Glomerular visceral epithelial cell (primary cell): Measurements from ENCODE around the gene DHFR2.
A peak's percentile ranks its signal among the peaks of the same experiment; 100 is the strongest.
"Not testable (repeated sequence)": the region's sequence is repeated elsewhere in the genome, so short reads cannot be mapped to it uniquely, and the experiment has no call there.

Source experiments
- DNase-seq: peaks from one replicate; pipeline ENCODE4 v3.0.0-alpha.2; 2016; ENCODE audit errors: extremely low spot score

Gene DHFR2

DNA sequence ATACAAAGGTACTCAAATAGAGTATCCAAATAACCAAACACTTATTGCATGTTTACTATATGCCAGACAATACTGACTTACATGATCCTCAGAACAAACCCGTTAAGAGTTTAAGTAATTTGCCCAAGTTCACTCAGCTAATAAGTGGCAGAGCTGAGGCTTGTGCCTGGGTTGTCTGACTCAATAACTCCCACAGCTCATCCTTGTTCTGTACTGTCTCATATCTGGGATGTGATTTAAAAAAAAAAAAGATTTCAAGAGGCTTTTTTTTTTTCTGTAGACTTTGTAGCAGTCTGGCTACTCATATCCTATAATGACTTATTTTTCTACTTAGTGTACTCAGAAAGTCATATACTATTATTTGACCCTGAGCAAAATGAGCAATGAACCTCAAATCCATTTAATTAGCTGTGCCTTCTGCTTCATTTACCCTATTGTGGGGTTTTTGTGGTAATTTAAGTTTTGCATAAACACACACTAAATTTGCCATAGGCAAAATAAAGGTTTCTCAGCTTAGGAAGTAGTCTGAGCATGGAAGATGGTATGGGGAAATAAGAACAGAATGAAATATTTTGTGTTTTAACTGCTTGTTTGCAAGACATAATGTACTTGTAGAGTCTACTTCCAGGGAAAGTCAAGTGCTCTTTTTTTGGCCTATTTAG is 3.2 kb upstream of the DHFR2 start:
- no peak for DNase-seq

DNA sequence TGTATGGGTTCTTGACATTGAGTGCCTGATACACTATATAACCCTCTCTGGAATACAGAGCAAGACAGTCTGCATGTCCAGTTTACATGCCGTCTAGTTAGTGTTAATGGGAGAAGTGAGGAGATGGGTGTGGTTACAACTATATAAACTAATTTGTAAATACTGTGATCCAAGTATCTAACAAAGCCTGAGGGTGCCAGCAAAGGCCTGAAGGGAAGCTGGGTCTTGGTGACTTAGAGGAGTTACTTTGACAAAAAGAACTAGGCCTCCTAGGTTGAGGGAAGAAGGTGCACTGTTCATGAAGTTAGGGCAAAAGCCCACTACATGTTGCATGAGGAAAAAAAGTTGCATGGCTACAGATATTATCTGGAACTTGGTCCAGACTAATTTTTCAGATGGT is 2.4 kb upstream of the DHFR2 start:
- no peak for DNase-seq

DNA sequence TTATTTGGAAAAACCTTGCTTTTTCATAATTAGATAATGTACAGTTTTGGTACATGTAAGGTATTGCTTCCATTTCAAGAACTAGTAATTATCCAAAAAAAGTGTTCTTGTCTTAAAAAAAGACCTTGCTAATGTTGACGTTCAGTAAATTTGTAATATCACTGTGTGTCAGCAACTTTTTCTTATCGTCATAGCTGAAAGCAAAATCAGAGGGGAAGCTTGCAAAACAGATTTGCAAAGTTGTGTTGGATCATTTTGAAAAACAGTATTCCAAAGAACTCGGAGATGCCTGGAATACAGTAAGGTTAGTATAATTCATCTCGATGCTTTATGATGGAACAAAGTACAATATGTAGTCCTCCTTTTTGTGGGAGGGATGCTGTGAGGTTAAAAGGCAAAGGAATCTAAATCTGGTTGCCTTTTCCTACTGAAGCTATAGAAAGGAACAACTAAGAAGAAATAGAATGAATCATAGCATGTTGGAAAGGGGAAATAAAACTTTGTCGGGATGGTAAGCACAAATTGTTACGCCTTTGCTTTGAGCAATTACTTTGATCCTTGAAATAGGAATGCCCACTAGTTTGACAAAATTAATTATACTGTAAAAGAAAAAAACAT is 1.6 kb upstream of the DHFR2 start:
- no peak for DNase-seq

DNA sequence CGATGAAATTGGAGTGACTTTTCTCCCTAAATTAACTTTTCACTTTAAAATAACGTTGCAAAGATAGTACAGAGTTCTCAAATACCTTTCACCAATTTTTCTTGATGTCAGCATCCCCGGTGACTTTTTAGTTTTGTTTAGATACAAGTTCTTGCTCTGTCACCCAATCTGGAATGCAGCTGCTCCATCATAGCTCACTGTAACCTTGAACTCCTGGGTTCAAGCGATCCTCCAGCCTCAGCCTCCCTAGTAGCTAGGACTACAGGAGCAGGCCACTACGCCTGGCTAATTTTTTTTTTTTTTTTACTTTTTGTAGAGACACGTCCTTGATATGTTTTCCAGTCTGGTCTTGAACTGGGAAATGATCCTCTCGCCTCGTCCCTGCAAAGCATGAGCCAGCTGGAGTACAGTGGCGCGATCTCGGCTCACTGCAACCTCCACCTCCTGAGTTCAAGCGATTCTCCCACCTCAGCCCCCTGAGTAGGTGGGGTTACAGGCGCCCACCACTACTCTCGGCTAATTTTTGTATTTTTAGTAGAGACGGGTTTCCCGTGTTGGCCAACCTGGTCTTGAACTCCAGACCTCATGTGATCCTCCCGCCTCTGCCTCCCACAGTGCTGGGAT is 892 bp upstream of the DHFR2 start:
- DNase-seq: no peak

DNA sequence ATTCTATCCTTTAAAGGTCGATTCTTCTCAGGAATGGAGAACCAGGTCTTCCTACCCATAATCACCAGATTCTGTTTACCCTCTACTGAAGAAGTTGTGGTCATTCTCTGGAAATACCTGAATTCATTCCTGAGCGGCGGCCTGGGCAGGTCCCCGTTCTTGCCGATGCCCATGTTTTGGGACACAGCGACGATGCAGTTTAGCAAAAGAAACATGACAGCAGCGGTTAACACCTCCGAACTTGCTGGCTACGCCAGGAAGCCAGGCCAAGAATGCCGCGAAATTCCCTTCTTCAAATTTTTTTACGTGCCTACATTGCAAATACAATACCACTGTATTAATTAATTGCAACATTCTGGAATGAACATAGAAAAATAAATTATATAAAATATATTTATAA is 1.4 kb downstream of the DHFR2 start:
- no peak for DNase-seq

DNA sequence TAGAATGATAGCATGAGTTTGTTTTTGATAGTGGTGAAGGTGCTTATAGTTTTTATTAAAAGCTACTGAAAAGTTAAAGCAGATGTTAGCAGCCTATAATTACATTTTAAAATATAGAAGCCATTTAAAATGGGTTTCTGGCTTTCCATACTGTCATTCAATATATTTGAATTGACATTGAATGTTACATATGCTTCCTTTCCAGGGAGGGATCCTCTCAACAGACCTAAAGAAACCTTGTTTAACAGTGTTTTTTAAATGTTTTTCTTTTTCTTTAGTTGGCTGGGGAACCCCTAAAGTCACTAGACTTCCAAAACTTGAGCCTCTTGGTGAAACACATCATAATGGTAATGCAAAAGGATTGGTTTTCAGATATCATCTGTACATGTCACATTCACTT is 12.2 kb downstream of the DHFR2 start:
- DNase-seq: no peak

DNA sequence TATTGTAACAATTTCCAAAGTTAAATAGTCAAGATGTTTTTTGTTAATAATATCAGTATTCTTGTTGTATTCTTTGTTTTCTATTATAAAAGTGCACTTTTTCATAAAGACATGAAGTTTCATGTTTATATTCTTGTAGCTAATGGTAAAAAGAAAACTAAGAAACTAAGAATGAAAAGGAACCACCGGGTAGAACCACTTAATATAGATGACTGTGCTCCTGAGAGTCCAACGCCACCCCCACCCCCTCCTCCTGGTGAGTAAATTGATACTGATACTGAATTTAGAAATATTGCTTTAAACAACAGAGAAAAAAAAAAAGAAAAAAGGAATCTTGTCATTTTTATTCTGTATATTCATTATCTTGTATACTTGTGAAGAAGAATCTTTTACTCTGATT is 13.4 kb downstream of the DHFR2 start:
- no peak for DNase-seq

DNA sequence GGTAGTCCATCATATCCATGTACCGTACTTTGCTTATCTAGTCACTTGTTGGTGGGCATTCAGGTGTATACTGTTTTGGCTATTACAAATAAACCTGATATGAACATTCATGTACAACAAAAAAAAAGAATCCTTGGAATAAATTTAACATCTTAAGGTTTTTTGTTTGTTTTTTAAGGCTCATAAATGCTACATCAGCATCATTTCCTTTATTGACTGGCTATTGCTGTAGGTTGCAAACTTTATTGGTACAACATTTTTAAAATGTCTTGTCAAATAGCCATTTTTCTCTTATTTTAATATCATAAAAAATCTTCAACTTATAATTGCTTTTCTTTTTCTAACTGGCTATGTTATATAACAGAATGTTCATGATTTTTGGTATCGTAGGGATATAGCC is 16.2 kb downstream of the DHFR2 start:
- DNase-seq: no peak

DNA sequence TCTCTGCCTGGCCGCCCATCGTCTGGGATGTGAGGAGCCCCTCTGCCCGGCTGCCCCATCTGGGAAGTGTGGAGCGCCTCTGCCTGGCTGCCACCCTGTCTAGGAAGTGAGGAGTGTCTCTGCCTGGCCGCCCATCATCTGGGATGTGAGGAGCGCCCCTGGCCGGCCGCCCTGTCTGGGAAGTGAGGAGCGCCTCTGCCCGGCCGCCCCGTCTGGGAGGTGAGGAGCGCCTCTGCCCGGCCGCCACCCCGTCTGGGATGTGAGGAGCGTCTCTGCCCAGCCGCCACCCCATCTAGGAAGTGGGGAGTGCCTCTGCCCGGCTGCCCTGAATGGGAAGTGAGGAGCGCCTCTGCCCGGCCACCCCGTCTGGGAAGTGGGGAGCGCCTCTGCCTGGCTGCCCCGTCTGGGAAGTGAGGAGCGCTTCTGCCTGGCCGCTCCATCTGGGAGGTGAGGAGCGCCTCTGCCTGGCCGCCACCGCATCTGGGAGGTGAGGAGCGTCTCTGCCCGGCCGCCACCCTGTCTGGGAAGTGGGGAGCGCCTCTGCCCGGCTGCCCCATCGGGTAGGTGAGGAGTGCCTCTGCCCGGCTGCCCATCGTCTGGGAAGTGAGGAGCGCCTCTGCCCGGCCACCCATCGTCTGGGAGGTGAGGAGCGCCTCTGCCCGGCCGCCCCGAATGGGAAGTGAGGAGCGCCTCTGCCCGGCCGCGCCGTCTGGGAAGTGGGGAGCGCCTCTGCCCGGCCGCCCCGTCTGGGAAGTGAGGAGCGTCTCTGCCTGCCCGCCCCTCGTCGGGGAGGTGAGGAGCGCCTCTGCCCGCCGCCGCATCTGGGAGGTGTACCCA is 18.4 kb downstream of the DHFR2 start:
- not testable (repeated sequence) for DNase-seq

DNA sequence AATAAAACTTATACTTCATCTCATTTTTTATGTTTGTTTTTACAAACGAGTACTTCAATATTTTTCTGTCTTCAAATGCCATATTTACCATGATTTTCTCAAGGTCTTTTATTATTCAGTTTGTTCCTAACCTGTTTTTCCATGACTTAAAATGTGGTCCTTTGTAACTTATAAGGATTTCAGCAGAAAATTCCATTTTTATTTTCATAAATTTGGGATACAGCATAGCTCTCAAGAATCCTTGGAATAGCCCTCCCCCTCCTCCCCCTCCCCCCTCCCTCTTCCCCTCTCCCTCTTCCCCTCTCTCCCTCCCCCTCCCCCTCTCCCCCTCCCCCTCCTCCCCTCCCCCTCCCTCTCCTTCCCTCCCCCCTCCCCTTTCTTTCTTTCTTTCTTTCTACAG is 19.4 kb downstream of the DHFR2 start:
- no peak for DNase-seq

DNA sequence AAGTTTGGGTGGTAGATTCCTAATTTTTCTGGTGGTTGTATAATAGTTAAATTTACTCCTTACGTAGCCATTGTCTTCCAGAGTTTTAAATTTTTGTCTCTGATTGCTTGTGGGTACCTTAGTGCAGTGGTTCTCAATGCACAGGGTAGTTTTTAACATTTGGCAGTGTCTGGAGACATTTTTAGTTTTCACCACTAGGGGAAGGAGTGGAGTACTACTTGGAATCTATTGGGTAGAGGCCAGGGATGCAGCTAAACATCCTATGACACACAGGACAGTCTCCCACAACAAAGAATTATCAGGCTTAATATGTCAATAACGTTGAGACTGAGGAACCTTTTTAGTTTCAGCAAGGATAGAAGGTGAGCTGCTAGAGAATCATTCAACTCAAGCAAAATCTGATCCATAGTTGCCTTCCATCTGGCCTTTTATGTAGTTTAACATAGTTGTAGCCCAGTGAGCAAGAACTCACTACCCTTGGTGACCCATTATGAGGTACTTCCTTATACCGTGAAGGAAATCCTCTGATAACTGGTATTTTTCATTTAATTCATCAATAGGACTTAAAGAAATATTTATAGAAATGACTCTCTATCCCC is 25.7 kb downstream of the DHFR2 start:
- peak; percentile 16 for DNase-seq

DNA sequence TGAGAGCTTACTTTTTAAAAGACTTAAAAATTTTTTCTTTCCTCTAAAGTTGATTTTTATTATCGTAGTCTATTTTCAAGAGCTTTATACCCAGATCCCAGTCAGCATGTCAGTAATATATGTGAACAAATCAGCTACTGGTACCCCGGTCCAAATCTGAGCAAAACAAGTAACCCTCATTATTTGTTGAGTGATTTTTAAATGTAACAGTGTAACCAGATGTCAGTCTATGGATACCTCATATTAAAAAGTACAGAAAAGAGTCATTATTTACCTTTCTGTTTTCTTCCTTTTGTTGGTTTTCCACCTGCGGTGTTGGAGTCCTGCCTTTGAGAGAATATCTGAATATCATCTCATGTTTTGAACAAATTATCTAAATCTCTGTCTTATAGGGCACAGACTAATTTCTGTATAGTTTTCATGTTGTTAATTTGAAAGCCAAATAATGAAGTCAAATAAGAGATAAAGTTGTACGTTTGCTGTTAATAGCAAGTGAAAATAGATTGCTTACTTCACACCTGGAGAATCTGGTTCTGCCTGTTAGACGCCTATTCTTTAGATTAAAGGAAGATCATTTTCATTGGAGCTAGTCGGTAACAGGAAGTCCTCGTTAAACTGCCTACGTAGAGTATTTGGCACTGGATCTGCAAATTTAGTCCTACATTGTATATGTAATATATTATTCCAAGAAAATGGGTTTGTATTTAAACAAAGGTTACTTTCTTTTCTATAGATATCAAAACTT is 34.5 kb downstream of the DHFR2 start, which contains the start of gene STX19:
Gene STX19, minus strand, starts transcription at position 505 of the 745 bp plus-strand sequence. CDS start 13,328 bp downstream, outside the sequence.
- DNase-seq: no peak

DNA sequence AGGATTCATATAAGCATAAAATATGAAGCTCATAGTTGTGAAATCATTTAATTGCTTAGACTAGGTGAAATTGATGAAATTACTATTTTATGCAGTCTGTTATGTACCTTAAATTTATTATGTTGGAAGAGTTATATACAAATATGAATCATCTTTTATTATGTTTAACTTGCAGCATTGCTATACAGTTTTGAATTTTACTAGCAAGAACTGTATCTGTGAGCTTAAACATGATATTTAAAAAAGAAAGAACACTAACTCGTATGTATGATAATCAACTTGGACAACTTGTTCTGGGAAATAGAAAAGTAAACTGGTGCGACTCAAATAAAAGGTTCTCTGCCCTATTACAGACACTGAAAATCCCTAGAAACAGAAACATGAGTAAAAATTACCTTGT is 36.1 kb downstream of the DHFR2 start:
- DNase-seq: no peak

DNA sequence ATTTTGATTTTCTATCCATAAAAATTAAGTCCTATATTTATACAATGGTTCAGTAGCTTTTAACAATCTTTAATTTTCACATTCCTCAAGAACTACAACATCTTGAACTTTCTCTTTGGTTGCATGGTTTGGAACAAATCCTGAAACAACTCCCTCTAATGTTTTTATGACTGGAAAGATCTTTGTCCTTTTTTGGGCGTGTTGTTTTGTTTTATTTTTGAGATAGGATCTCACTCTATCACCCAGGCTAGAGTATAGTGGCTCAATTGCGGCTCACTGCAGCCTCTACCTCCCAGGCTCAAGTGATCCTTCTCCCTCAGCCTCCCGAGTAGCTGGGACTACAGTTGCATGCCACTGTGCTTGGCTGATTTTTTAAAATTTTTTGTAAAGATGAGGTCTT is 38.3 kb downstream of the DHFR2 start:
- DNase-seq: no peak

DNA sequence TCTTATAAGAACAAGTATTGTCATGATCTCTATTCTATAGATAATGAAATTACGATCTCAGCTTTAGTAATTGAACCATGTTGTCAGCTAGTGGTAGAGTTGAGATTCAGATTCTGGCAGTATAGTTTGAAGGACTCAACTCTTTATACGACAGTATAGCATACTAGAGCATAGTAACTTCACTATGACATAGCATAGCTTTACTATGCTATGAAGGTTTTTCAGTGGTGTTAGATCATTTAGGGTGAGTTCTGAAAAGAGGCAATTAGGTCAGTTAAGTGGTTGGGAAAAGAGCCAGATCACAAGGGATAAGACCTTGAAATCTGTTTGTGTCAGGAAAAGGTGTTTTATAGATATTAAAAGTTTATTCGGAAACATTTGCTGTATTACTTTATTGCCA is 42.4 kb downstream of the DHFR2 start:
- no peak for DNase-seq

DNA sequence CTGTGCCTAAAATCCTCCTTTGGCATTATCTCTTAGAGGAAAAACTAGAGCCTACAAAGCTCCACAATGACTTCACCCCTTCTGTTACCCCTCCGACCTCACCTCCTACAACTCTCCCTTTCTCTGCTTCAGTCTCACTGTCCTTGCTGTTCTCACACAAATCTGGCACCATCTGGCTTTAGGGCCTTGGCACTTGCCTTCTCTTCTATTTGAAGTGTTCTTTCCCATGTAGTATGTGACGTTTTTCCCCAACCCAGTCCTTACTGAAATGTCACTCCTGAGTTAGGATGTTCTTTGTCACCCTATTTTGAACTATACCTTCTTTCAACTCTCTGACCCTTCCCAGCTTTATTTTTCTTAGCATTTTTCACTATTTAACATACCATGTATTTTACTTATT is 43.1 kb downstream of the DHFR2 start:
- no peak for DNase-seq

DNA sequence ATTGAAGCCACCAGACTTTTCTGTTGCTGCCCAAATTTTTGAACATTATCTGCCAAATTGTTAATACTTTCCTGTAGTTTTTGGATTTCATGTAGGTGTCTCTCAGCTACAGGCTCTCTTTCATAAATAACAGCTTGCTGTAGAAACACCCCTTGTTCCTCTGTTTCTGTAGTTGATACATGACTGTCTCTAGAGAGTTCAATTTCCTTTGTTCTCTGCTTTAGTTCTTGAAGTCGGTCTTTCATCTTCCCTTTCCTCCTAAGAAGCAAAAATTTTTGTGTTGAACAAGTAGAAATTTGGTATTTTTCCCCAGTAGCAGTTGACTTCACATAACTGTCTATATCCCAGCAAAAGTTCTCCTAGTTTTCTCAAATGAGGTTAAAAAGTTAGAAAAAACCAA is 47.7 kb downstream of the DHFR2 start:
- no peak for DNase-seq

DNA sequence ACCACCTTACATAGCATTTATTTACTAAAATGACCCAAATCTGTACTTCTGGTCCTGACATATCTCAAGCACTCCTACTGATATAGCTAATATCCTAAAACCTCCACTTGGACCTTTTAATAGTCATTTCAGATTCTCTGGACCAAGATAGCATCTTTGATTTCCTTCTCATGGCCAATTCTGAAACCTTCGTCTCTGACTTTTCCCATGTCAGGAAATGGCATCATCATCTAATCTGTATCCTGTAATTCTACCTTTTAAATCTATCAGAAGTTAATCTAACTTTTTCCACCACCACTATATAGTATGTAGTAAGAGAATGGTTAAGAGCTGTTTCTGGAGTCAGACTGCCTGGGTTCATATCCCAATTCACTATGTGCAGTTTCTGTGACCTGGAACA is 50.5 kb downstream of the DHFR2 start:
- DNase-seq: no peak

DNA sequence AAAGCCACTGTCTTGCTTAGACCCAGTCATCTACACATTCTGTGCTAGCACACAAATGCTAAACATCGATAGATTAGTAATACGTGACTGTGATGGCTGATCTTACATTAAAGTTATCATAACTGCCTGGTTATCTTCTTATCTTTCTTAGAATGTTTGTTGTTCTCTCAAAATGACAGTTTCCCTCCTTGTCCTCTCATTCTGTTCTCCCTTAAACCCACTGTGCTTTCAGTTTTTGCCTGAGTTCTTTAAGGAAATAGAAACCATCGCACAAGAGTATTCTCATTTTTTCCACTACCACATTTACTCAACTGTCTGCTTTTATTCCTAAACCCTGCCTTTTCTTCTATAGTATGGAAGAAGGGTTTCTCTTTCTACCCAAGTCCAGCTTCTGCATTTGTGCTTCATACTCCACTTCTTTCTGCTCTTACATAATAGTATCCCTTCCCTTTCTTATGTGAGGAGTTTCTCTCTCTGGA is 51.4 kb downstream of the DHFR2 start:
- DNase-seq: no peak

DNA sequence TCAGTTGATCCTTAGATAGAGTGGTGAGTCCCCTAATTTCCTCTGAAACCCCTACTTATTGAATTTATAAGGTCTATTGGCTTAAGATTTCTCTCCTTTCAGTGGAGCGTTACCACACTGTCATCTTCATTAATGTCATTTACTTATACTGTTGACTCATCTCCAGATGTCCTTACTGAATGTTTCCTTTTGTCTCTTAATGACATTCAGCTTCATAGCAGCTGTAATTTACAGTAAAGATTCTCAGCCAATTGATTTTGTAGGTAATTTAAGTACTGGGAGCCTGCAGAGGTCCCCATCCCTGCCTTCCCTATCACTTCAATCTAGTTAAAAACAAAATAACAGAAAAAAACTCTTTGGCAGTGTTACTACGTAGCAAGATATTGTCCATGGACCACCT is 53.1 kb downstream of the DHFR2 start:
- no peak for DNase-seq

DNA sequence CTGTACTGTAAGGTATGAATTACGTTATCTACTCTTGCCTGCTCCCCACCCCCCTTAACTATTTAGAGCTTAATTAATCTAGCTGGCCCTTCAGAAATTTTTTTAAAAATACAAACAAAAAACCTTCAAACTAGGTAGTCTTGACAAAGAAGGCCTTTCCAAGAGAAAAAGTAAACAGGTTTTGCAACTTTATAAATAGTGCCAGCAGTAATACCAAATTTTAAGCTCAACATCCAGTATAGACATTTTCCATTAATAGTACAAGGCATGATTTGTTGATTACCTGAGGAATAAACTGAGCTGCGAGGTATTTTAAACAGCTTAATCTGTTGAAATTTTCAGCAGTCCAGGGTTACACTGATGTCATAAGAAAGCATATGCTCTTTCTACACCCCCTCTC is 54.5 kb downstream of the DHFR2 start:
- no peak for DNase-seq
